ENCODE measurements around the gene GCSH.
A peak's percentile ranks its signal among the peaks of the same experiment; 100 is the strongest.
"Not testable (repeated sequence)": the region's sequence is repeated elsewhere in the genome, so short reads cannot be mapped to it uniquely, and the experiment has no call there.

Gene GCSH

DNA sequence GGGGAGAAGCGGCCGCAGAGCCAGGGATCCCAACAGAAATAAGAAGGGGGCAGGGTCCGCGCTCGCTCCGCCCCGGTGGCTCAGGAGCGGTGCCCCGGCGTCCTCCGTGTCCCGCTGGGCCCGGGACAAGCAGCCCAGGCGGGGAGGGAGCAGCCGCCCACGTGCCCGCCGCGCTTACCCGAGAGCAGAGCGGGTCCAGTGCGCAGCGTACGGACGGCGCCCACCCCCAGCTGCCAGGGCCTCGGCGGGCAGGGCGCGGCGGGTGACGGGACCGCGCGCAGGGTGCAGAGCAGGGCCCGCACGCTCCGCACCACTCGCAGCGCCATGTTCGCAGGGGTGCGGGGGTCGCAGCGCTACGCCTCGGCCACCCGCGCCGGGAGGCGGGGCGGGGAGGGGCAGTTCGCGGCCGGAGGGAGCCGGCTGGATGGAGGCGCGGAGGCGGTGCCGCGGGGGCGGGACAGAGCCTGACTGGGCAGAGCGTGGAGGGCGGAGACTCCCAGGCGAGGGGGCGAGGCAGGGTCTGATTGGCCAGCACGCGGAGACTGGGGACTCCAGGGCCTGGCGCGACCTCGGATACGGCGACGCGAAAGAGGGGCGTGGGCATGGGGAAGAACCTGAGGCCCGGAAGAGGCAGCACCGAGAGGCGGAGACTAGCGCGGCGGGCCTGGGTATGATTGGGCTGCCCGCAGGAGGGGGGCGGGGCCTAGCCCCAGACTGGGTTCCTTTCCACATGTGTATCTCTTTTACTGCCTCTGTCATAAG is at the start of gene GCSH:
Gene GCSH, minus strand, starts transcription at position 443 of the 762 bp plus-strand sequence. Its CDS starts 117 bp downstream, at position 326.
- peak; percentile 91 to 97 (median 91) for DNase-seq (ENCODE audit: low read depth in 2 of 3, low spot score in 2 of 3)

GRCh38 chr16:81143921-81144471 is 47.8 kb upstream of the GCSH start:
- DNase-seq (ENCODE audit: low read depth in 2 of 3, low spot score in 2 of 3) = no peak

GRCh38 chr16:81142864-81143263 is 46.7 kb upstream of the GCSH start:
- DNase-seq (ENCODE audit: low read depth in 2 of 3, low spot score in 2 of 3) = no peak

- no peak for DNase-seq (ENCODE audit: low read depth in 2 of 3, low spot score in 2 of 3)
These were observed 45.0 kb upstream of the GCSH start for GRCh38 chr16:81140930-81141780.

GRCh38 chr16:81138831-81139557 is 42.8 kb upstream of the GCSH start:
- DNase-seq (ENCODE audit: low read depth in 2 of 3, low spot score in 2 of 3) = no peak

DNA sequence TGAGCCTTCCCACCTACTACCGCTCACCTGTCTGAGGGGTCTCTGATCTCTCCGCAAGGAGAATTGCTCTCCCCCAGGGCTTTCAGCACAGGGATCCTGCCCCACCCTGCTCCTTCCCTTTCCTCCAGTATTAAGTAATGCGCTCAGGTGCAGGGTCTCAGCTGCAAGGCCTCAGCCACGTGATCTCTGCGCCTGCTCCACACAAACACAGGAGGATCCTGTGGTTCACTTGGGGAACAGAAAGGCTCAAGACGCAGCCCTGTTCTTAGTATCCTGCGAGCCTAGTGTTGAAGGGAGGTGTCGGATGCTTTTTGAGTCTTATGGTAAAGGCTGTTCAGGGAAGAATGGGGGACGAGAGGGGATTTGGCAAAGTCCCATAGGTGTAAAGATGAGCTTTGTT is 41.6 kb upstream of the GCSH start:
- DNase-seq (ENCODE audit: low read depth in 2 of 3, low spot score in 2 of 3) = no peak

- no peak for DNase-seq (ENCODE audit: low read depth in 2 of 3, low spot score in 2 of 3)
These were observed 40.5 kb upstream of the GCSH start for GRCh38 chr16:81136390-81137335.

- no peak for DNase-seq (ENCODE audit: low read depth in 2 of 3, low spot score in 2 of 3)
These were observed 33.9 kb upstream of the GCSH start for GRCh38 chr16:81130126-81130525.

DNA sequence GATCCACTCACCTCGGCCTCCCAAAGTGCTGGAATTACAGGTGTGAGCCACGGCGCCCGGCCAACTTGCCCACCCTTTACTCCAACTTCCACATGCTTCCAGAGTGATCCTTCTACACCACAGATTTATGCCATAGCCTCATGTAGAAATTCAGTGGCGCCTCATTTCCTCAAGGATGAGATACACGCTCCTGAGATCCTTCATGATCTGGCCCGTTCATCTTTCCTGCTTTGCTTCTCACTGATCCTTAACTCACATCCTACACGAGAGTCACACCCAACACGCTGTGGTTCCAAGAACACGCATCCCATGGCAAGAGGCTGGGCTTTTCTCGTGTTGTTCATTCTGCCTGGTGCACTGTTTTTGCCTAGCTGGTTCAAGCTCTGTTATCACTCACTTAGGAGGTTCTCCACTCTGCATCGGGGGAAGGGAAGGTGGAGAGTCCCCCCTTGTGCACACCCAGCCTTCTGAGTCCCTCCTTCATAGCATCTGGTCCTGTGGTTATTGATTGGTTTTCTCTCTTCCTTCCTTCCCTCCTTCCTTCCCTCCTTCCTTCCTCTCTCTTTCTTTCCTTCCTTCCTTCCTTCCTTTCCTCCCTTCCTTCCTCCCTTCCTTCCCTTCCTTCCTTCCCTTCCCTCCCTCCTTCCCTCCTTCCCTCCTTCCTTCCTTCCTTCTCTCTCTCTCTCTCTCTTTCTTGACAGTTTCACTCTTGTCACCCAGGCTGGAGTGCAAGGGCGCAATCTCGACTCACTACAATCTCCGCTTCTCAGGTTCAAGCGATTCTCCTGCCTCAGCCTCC is 32.7 kb upstream of the GCSH start:
- DNase-seq (ENCODE audit: low read depth in 2 of 3, low spot score in 2 of 3) = no peak

DNA sequence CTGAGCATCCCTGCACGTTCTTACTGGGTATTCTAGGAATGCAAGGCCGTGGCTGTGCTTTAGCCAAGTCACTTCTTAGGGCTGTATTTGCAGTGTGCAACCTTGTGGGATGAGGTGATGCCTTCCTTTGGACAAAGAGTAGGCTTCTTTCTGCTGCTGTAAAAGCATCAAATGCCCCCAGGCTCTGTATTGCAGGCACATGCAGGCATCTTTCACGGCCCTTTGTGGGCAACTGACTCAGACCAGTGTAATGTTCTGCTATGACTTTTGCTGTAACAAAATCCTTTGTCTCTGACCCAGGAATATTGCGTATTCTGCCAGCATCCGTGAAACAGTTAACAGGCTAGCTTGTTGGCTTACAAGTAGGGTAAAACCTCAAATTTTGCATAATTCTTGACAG is 30.9 kb upstream of the GCSH start:
- DNase-seq (ENCODE audit: low read depth in 2 of 3, low spot score in 2 of 3) = no peak

DNA sequence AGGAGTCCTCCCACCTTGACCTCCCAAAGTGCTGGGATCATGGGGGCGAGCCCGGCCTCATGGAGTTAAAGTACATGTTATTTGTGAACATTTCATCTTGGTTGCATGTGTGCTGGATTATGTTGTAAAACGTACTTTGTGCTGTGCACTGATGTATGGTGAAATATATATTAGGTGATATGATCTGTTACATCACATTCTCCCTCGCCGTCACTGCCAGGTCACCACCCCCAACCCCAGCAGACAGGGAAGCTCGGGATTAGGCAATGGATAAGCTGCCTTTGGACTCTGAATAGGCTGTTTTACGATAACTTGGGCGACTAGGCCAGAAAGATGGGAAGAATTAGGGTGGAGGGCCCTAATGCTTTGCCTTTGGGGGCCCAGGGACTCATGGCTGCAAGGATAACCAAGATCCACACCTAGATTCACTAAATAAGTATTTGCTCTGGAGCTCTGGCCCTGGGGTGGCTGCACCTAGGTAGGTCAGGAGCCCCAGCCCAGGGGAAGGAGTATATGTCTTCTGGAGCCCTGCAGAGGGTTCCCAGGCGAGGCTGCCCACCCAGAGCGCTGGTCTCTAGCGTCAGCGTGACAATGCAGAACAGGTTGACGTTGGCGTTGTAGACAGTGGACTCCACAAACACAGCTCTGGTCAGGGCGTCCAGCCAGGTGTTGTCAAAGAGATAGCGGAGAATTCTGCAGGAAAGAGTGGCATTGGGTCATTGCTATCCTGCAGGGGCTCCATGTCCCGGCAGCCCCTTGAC is 27.1 kb upstream of the GCSH start:
- no peak for DNase-seq (ENCODE audit: low read depth in 2 of 3, low spot score in 2 of 3)

GRCh38 chr16:81121474-81121990 is 25.3 kb upstream of the GCSH start:
- DNase-seq (ENCODE audit: low read depth in 2 of 3, low spot score in 2 of 3) = no peak

GRCh38 chr16:81117436-81117835 is 21.2 kb upstream of the GCSH start:
- DNase-seq (ENCODE audit: low read depth in 2 of 3, low spot score in 2 of 3) = no peak

DNA sequence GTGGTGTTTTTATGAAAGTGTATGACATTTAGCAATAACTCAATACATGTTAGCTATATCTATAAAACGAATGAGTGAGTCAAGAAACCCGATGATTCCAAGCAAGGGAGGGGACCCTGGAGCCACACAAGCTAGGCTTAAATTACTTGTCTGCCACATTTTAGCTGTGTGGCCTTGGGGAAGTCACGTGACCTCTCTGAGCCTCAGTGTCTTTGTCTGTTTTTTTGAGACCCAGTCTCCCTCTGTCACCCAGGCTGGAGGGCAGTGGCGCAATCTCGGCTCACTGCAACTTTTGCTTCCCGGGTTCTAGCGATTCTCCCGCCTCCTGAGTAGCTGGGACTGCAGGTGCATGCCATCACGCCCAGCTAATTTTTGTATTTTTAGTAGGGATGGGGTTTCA is 20.1 kb upstream of the GCSH start:
- no peak for DNase-seq (ENCODE audit: low read depth in 2 of 3, low spot score in 2 of 3)

GRCh38 chr16:81112453-81112852 is 16.3 kb upstream of the GCSH start:
- DNase-seq (ENCODE audit: low read depth in 2 of 3, low spot score in 2 of 3) = no peak

GRCh38 chr16:81109274-81109673 is 13.1 kb upstream of the GCSH start:
- not testable (repeated sequence) for DNase-seq (ENCODE audit: low read depth in 2 of 3, low spot score in 2 of 3)

- DNase-seq (ENCODE audit: low read depth in 2 of 3, low spot score in 2 of 3) = no peak
These were observed 11.3 kb upstream of the GCSH start for GRCh38 chr16:81107511-81107910.

- no peak for DNase-seq (ENCODE audit: low read depth in 2 of 3, low spot score in 2 of 3)
These were observed 10.8 kb upstream of the GCSH start for GRCh38 chr16:81106826-81107503.

All from activated CD8-positive, alpha-beta memory T cell treated with anti-CD3 and anti-CD28 coated beads for 48 hours (primary cell).